Vagina (tissue), 2 donors: ENCODE data around the gene SLC1A5.

Experiments used
- POLR2A ChIP-seq, 2 donors: fragments of 450-650 bp; IDR thresholded peaks; one replicate each; pipeline ENCODE4 v1.6.1; 2017; ENCODE audit warnings: antibody characterized with exemption in 2 of 2, mild to moderate bottlenecking in 2 of 2, moderate library complexity in 2 of 2
- POLR2AphosphoS5 ChIP-seq, 2 donors: sonication (generic); formaldehyde crosslinking; IDR thresholded peaks; one replicate each; pipeline ENCODE4 v1.9.0; 2017; ENCODE audit warnings: antibody characterized with exemption in 2 of 2, mild to moderate bottlenecking in 2 of 2, low read depth in 1 of 2; ENCODE audit not compliant: insufficient read depth in 1 of 2
- TF ChIP-seq, protein P1 (sequence below), 3 experiments: fragments of 450-650 bp in 2 of 3; fragments of 200-600 bp in 1 of 3; sonication (generic) in 1 of 3; IDR thresholded peaks; one replicate each; pipeline ENCODE4 v1.5.1; 2017 to 2019; ENCODE audit warnings: antibody characterized with exemption in 3 of 3, mild to moderate bottlenecking in 2 of 3, moderate library complexity in 2 of 3

DNA sequence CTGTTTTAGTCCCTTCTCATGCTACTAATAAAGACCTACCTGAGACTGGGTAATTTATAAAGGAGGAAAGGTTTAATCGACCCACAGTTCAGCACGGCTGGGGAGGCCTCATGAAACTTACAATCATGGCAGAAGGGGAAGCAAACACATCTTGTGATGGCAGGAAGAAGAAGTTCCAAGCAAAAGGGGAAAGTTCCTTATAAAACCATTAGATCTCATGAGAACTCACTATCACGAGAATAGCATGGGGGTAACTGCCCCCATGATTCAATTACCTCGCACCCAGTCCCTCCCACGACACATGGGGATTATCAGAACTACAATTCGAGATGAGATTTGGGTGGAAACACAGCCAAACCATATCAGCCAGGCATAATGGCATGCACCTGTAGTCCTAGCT, 29.2 kb downstream of the SLC1A5 start:
- TF ChIP-seq POLR2A (IDR thresholded peaks at IDR 0.05) (no peak), POLR2AphosphoS5 (IDR thresholded peaks at IDR 0.05; ENCODE audit: insufficient read depth in 1 of 2, low read depth in 1 of 2) (no peak)
- TF ChIP-seq, protein P1, sequence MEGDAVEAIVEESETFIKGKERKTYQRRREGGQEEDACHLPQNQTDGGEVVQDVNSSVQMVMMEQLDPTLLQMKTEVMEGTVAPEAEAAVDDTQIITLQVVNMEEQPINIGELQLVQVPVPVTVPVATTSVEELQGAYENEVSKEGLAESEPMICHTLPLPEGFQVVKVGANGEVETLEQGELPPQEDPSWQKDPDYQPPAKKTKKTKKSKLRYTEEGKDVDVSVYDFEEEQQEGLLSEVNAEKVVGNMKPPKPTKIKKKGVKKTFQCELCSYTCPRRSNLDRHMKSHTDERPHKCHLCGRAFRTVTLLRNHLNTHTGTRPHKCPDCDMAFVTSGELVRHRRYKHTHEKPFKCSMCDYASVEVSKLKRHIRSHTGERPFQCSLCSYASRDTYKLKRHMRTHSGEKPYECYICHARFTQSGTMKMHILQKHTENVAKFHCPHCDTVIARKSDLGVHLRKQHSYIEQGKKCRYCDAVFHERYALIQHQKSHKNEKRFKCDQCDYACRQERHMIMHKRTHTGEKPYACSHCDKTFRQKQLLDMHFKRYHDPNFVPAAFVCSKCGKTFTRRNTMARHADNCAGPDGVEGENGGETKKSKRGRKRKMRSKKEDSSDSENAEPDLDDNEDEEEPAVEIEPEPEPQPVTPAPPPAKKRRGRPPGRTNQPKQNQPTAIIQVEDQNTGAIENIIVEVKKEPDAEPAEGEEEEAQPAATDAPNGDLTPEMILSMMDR (IDR thresholded peaks at IDR 0.05), result no peak
